BJ (cell line): Measurements from ENCODE around the gene FAM171A1. TPM values are rescaled to one million over a fixed set of nuclear protein-coding genes. Genes with fewer than 3 reads are reported as not detected.

Experiments
- CTCF ChIA-PET: fragments of 350-600 bp; formaldehyde crosslinking; extraction: SDS; loops from one replicate; lab custom pipeline; 2021; ENCODE audit warnings: antibody characterized with exemption, inconsistent platforms; lab: Yijun Ruan, JAX
- POLR2A ChIA-PET: fragments of 300-600 bp; sonication (Branson Sonifier 250); formaldehyde crosslinking; extraction: SDS; loops from one replicate; lab custom pipeline; 2021; ENCODE audit warnings: antibody characterized with exemption; lab: Charles Lee
- DNase-seq: peaks from one replicate; pipeline ENCODE4 v3.0.0-alpha.2; 2011; ENCODE audit warnings: low read depth
- H3K27me3 ChIP-seq: 2 replicates; pipeline ENCODE4 v1.6.0; 2011; ENCODE audit warnings: low read length; ENCODE audit not compliant: control insufficient read depth, insufficient read depth
- H3K36me3 ChIP-seq: 2 replicates; pipeline ENCODE4 v1.5.1; 2011; ENCODE audit warnings: low read length; ENCODE audit not compliant: control insufficient read depth, insufficient read depth
- H3K4me3 ChIP-seq: 2 replicates; pipeline ENCODE4 v1.5.1; 2011; ENCODE audit warnings: low read depth, mild to moderate bottlenecking, control low read depth, low read length
- CTCF ChIP-seq: IDR thresholded peaks from 2 replicates; pipeline ENCODE4 v1.5.1; 2011; ENCODE audit warnings: low read depth, mild to moderate bottlenecking, control low read depth, inconsistent platforms, low read length, moderate library complexity; ENCODE audit not compliant: insufficient read depth
- polyA plus RNA-seq: library from polyadenylated mRNA; depleted of rRNA; stranded (reverse); fragments of >200 nt; gene quantifications from 2 replicates; pipeline ENCODE4 v1.2.3, GENCODE V29; 2011

Gene FAM171A1
- polyA plus RNA-seq, 1 experiment, result 18.4 TPM

GRCh38 chr10:15325243-15325943 lies 45.7 kb downstream of the FAM171A1 start:
- POLR2A ChIA-PET, result no interaction called here
- DNase-seq, result no peak
- CTCF ChIA-PET, result no interaction called here

GRCh38 chr10:15324611-15325010 lies 46.5 kb downstream of the FAM171A1 start:
- Histone ChIP-seq H3K4me3 (no peak overlapping the region), H3K36me3 (no peaks in the 10 kb centered on the region), H3K27me3 (no peaks in the 10 kb centered on the region)
- no peak for DNase-seq
- no peak for TF ChIP-seq CTCF
- POLR2A ChIA-PET, result no interaction called here
- CTCF ChIA-PET, result no interaction called here

More at GRCh38 chr10:15325243-15325943, 45.7 kb downstream of the FAM171A1 start:
- TF ChIP-seq CTCF, result no peak
- no peaks in the 10 kb centered on the region for H3K27me3 ChIP-seq
- H3K36me3 ChIP-seq, result no peaks in the 10 kb centered on the region
- no peak overlapping the region for H3K4me3 ChIP-seq

- Histone ChIP-seq H3K36me3 (no peaks in the 10 kb centered on the region), H3K4me3 (no peak overlapping the region), H3K27me3 (no peaks in the 10 kb centered on the region)
- no peak for TF ChIP-seq CTCF
- ChIA-PET CTCF (no interaction called here), POLR2A (no interaction called here)
- no peak for DNase-seq
Observed at GRCh38 chr10:15324113-15324512, 47.0 kb downstream of the FAM171A1 start.

GRCh38 chr10:15322356-15322755 lies 48.7 kb downstream of the FAM171A1 start:
- DNase-seq, result no peak
- ChIA-PET CTCF (interaction anchor here (0.8 kb wide), 1 partner anchor 11 kb away, joined by 3 read pairs; no protein-coding TSS in a partner anchor), POLR2A (no interaction called here)
- no peak for TF ChIP-seq CTCF
- no peaks in the 10 kb centered on the region for H3K36me3 ChIP-seq
- no peaks in the 10 kb centered on the region for H3K27me3 ChIP-seq
- H3K4me3 ChIP-seq, result no peak overlapping the region

GRCh38 chr10:15321431-15322341 lies 49.4 kb downstream of the FAM171A1 start:
- Histone ChIP-seq H3K36me3 (no peaks in the 10 kb centered on the region), H3K27me3 (no peaks in the 10 kb centered on the region), H3K4me3 (no peak overlapping the region)
- POLR2A ChIA-PET, result no interaction called here
- CTCF ChIA-PET, result interaction anchor here (0.8 kb wide), 1 partner anchor 11 kb away, joined by 3 read pairs; no protein-coding TSS in a partner anchor
- DNase-seq, result peak; percentile 23
- no peak for TF ChIP-seq CTCF
